C4-2B (cell line): ENCODE data around the gene CPAMD8.

ENCODE experiments used
- H3K27ac ChIP-seq: fragments of 450-650 bp; 2 replicates; pipeline ENCODE4 v1.5.1; 2017
- ZFX ChIP-seq: fragments of 450-650 bp; IDR thresholded peaks from 2 replicates; pipeline ENCODE4 v1.6.1; 2017
- TF ChIP-seq, protein P1 (sequence below): fragments of 450-650 bp; conservative IDR thresholded peaks from 2 replicates; pipeline ENCODE4 v1.5.1; 2017; ENCODE audit warnings: mild to moderate bottlenecking

Gene CPAMD8

DNA sequence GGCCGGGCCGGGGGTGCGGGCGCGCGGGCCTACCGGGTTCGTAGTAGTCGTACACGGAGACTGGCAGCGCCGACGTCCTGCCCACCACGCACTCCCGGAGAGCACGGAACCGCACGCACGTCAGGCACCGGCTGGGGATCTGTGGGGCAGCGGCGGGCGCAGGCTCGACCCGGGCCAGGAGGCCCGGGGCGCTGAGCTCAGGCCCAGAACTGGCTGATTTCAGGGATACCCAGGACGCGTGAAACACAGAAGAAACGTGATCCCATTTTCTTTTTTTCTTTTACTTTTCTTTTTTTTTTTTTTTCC lies 128.8 kb downstream of the CPAMD8 start:
- H3K27ac ChIP-seq = no peak overlapping the region
- TF ChIP-seq, protein P1, sequence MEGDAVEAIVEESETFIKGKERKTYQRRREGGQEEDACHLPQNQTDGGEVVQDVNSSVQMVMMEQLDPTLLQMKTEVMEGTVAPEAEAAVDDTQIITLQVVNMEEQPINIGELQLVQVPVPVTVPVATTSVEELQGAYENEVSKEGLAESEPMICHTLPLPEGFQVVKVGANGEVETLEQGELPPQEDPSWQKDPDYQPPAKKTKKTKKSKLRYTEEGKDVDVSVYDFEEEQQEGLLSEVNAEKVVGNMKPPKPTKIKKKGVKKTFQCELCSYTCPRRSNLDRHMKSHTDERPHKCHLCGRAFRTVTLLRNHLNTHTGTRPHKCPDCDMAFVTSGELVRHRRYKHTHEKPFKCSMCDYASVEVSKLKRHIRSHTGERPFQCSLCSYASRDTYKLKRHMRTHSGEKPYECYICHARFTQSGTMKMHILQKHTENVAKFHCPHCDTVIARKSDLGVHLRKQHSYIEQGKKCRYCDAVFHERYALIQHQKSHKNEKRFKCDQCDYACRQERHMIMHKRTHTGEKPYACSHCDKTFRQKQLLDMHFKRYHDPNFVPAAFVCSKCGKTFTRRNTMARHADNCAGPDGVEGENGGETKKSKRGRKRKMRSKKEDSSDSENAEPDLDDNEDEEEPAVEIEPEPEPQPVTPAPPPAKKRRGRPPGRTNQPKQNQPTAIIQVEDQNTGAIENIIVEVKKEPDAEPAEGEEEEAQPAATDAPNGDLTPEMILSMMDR = no peak
- TF ChIP-seq ZFX = no peak

DNA sequence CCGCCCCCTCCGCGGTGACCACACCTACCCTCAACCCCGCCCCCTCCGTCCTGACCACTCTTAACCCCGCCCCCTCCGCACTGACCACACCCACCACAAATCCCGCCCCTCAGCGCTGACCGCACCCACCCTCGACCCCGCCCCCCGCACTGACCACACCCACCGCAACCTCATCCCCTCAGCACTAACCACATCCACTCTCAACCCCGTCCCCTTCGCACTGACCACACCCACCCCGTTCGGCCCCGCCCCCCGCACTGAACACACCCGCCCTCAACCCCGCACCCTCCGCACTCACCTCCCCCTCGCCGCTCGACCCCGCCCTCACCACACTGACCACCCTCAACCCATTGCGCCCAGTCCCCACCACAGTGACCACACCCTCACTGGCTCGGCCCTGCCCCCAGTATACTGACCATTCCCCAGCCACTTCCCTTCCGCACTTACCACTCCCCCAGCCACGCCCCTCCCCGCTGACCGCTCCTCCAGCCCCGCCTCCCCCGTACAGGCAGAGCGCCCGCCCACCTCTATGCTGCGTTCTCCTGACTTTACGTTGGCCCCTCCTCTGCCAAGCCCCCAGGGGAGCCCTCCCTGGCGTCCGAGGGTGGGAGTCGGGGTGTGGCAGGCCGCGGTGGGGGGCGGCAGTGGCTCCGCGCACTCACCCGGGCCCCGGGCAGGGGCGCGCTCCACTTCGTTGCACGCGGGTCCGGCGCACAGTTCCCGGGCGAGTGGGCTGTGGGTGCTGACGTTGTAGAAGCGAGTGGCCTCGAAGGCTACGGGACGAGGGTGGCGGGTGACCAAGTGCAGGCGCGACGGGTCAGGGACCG lies 129.4 kb downstream of the CPAMD8 start:
- TF ChIP-seq ZFX = no peak
- TF ChIP-seq, protein P1 = no peak
- H3K27ac ChIP-seq = no peak overlapping the region

DNA sequence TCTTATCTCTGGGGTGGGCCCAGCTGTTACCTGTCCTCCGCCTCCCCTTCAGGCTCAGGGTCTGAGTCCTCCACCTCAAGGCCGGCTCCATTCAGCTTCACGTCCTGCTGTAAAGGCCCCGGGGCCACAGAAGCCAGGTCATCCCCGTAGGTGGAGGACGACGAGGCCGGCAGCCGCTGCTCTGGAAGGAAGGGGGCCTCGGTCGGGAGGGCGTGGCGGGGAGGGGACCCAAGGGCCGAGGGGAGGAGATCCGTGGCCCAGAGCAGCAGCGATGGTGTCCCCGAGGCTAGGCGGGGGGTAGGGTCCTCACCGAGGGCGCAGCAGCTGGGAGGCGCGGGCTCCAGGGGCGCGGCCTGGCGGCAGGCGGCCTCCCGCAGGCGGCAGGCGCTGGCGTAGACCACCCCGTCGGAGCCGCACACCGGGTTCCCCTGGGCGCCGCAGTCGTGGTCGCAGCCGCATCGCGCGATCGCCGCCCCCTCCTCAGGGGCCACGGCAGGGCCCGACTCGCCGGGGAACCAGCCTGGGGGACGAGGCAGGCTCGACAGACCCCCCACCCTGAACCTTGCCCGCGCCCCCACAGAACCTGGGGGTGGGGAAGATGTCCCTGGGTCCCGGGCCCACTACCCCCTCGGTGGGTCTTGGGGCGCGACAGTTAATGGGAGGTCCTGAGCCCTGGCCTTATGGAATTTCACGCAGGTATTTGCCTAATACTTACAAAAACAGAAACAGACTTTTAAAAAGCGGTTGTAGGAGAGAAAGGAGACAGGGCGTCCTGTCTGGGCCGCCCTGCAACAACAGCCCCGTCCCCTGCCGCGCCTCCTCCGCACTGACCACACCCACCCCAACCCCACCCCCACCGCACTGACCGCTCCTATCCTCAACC lies 130.2 kb downstream of the CPAMD8 start:
- TF ChIP-seq, protein P1 = no peak
- TF ChIP-seq ZFX = no peak
- H3K27ac ChIP-seq = no peak overlapping the region

DNA sequence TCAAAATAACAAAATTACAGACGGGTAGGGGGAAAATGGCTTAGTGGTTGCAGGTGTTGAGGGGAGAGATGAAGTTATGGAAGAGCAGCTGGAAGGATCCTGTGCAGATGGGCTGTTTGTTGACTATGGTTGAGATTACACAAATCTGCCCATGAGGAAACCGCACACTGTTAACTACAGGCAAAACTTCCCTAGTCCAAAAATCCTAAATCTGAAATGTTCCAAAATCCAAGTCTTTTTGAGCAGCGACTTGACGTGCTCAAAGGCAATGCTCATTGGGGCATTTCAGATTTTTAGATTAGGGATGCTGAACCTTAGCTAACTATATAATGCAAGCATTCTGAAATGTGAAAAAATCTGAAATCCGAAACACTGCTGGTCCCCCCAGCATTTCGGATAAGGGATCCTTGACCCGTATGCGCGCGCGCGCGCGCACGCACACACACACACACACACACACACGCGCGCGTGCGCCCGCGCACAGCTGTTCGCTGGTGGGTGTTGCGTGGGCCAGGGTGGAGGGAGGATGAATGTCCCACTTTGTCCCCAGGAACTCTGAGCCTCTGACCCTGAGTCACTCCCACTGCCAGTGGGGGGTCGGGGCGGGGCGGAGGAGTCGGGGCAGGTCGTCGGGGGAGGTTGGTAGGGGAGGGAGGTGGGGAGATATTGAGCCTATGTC lies 131.0 kb downstream of the CPAMD8 start:
- TF ChIP-seq, protein P1 = no peak
- TF ChIP-seq ZFX = no peak
- no peak overlapping the region for H3K27ac ChIP-seq

DNA sequence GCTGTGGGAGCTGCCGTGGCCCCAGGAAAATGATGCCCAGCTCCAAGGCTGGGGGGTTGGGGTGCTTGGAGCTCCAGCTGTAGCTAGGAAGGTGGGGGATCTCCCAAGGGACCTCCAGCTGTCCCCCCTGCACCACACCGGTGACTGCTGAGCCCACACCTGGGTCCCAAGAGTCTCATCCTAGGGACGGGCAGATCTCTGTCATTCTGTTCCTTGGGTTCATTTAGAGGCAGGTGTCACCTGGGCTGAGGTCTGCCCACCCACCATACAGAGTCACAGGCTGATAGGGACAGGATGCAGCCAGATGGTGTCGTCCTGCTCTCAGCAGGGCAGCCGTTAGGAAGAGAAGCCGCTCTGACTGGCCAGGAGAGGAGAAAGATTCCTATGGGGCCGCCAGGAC lies 132.5 kb downstream of the CPAMD8 start:
- TF ChIP-seq, protein P1 = no peak
- no peak for TF ChIP-seq ZFX
- no peak overlapping the region for H3K27ac ChIP-seq

DNA sequence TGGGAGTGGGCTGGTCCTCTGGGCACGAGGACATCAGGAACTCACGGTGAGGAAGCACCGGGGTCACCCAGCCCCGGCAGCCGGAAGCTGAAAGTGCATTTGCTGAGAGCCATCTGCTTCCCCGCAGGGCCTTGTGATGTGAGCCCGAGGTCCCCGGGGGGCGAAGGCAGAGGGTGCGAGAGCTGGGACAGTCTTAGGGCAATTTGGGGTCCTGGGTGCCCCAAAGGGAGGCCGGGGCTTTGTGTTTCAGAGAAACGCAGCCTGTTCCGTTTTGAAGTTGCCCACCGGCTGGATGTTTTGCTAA lies 133.0 kb downstream of the CPAMD8 start:
- TF ChIP-seq, protein P1 = no peak
- no peak for TF ChIP-seq ZFX
- no peak overlapping the region for H3K27ac ChIP-seq
